ENCODE measurements around the gene ADAMTSL1. TPM values are rescaled to one million over a fixed set of nuclear protein-coding genes. Genes with fewer than 3 reads are reported as not detected.
A peak's percentile ranks its signal among the peaks of the same experiment; 100 is the strongest.

The ADAMTSL1 gene
- total and polyA plus RNA-seq, 2 of the 8 experiments (the other 6 are each of a cell fraction or from before 2014, with no cell fraction given), result 0.84 to 1.1 TPM

DNA sequence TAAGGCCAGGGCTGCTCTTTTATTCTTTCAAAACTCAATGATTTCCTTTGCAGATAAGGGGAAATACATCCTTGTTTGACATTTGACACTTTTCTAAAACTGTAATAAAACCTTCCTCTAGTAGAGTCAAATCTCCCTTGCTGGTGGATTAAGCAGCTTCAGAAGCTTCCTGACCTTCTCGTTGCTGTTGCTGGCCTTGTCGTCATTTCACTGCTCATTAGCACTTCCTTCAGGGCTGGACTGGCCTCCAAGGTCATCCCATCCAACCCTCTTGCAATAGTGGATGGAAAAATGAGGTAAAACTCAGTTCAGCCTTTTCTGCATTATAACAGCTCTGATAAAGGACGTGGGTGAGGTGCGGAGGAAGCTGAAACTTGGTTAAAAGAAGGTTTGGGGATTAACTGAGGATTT lies 1.1 kb upstream of the ADAMTSL1 start:
- H2AK5ac ChIP-seq (ENCODE audit: low read depth, low read length), result no peak overlapping the region
- no peak overlapping the region for H3K14ac ChIP-seq (ENCODE audit: insufficient read length)
- H3K36me3 ChIP-seq (ENCODE audit: control insufficient read depth in 2 of 4, insufficient read depth in 4 of 4, low read length in 3 of 4), result peaks cover 0 to 2% (median 0%) of the 10 kb centered on the region in 4 experiments; a peak in 1 of 8 replicates
- TF ChIP-seq, protein P1, sequence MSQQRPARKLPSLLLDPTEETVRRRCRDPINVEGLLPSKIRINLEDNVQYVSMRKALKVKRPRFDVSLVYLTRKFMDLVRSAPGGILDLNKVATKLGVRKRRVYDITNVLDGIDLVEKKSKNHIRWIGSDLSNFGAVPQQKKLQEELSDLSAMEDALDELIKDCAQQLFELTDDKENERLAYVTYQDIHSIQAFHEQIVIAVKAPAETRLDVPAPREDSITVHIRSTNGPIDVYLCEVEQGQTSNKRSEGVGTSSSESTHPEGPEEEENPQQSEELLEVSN (IDR thresholded peaks at IDR 0.05), result no peak
- TF ChIP-seq BCL11A (IDR thresholded peaks at IDR 0.05; ENCODE audit: low read depth in 2 of 2, low read length in 2 of 2) (no peak), POLR2A (IDR thresholded peaks at IDR 0.05; ENCODE audit: control extremely low read depth in 1 of 2, low read depth in 2 of 2, low read length in 2 of 2) (no peak), FOSL1 (IDR thresholded peaks at IDR 0.05; ENCODE audit: insufficient read depth, low read depth, low read length) (no peak), SIN3A (conservative IDR thresholded peaks at IDR 0.05 in 1 of 2, IDR thresholded peaks at IDR 0.05 in 1 of 2; ENCODE audit: low read depth in 1 of 2, low read length in 2 of 2) (no peak), RBBP5 (IDR thresholded peaks at IDR 0.05; ENCODE audit: borderline replicate concordance, low read depth, low read length) (no peak), SUZ12 (IDR thresholded peaks at IDR 0.05; ENCODE audit: low read length) (no peak)
- no peak overlapping the region for H3K9ac ChIP-seq (replicated peaks in 1 of 4; ENCODE audit: extremely low read depth in 1 of 4, low read depth in 3 of 4, low read length in 3 of 4)
- peak overlapping the region; percentile 49 for H4K91ac ChIP-seq (replicated peaks; ENCODE audit: insufficient read length, low read length)
- ChIA-PET CTCF (ENCODE audit: partially characterized antibody) (interaction anchor here (0.8 to 1.4 kb wide), 2 partner anchors 13 to 35 kb away, joined by 3 read pairs; no protein-coding TSS in a partner anchor), POLR2A (ENCODE audit: partially characterized antibody) (no interaction called here)
- peak overlapping the region; percentile 17; the same call in 1 of the 2 replicates for H2BK20ac ChIP-seq (ENCODE audit: low read length)
- DNase-seq (ENCODE audit: low read depth in 1 of 2, low spot score in 2 of 2) (no peak), FAIRE-seq (no peak)
- H3K4me3 ChIP-seq (ENCODE audit: extremely low read depth in 1 of 4, insufficient read depth in 2 of 4, low read depth in 3 of 4, low read length in 4 of 4), result peak overlapping the region in 1 of 4 experiments; percentile 52; a peak in 3 of 8 replicates
- H3K23me2 ChIP-seq (ENCODE audit: low read depth, low read length), result peaks cover 5% of the 10 kb centered on the region; the same call in 1 of the 2 replicates
- 58% methylated on average over 4 of the region's 4 CpGs; no CpG with 5 or more reads in 1 of the 2 experiments for WGBS, 2 experiments (ENCODE audit: extremely low coverage in 1 of 2, insufficient coverage in 1 of 2, insufficient read length in 1 of 2, insufficient replicate concordance in 2 of 2, low coverage in 1 of 2, low lambda C conversion rate in 2 of 2, missing lambda C conversion rate in 1 of 2)
- no peak overlapping the region; the same call in 1 of the 2 replicates for H2BK5ac ChIP-seq (ENCODE audit: low read depth, low read length)
- no peak overlapping the region for H3K27ac ChIP-seq (ENCODE audit: low read depth, low read length)
- H3K23ac ChIP-seq (ENCODE audit: insufficient read length), result no peak overlapping the region
- no peak overlapping the region for H3K56ac ChIP-seq (replicated peaks; ENCODE audit: insufficient read length, low read depth, low read length)
- H2BK12ac ChIP-seq (ENCODE audit: low read depth, low read length), result no peak overlapping the region
- no peaks in the 10 kb centered on the region for H3K79me2 ChIP-seq (ENCODE audit: control insufficient read depth in 1 of 2, insufficient read depth in 2 of 2, low read length in 2 of 2)
- H2AFZ ChIP-seq (ENCODE audit: low read length), result peak overlapping the region; percentile 85
- peaks cover 3% of the 10 kb centered on the region in 2 experiments; a peak in 1 of 4 replicates for H3K9me3 ChIP-seq (ENCODE audit: insufficient read depth in 2 of 2, low read depth in 1 of 2, low read length in 1 of 2)
- H3K4me1 ChIP-seq (replicated peaks in 1 of 4; ENCODE audit: control insufficient read depth in 3 of 4, insufficient read depth in 4 of 4, low read length in 3 of 4), result peaks cover 5 to 11% (median 7%) of the 10 kb centered on the region in 4 experiments; a peak in 6 of 7 replicates
- peak overlapping the region; percentile 78 for H3K4me2 ChIP-seq (ENCODE audit: insufficient read depth in 1 of 2, low read depth in 2 of 2, low read length in 2 of 2)
- no peaks in the 10 kb centered on the region for H3K79me1 ChIP-seq (ENCODE audit: low read depth, low read length)
- no peak overlapping the region for H4K8ac ChIP-seq (ENCODE audit: extremely low read depth, insufficient read depth, low read length)
- H2BK15ac ChIP-seq (ENCODE audit: low read length), result no peak overlapping the region
- no peaks in the 10 kb centered on the region for H4K20me1 ChIP-seq (replicated peaks in 1 of 2; ENCODE audit: control insufficient read depth in 1 of 2, insufficient read depth in 2 of 2, low read length in 2 of 2)
- H4K5ac ChIP-seq (ENCODE audit: insufficient read length, low read depth, low read length), result no peak overlapping the region
- H3K18ac ChIP-seq (ENCODE audit: extremely low read depth, low read length), result no peak overlapping the region
- no peak overlapping the region for H3K4ac ChIP-seq (replicated peaks; ENCODE audit: insufficient read length, low read depth, low read length)
- H3K27me3 ChIP-seq (replicated peaks in 1 of 4; ENCODE audit: control insufficient read depth in 3 of 4, extremely low read depth in 1 of 4, insufficient read depth in 3 of 4, low read length in 3 of 4), result no peaks in the 10 kb centered on the region
- peak overlapping the region; percentile 24 for H2BK120ac ChIP-seq (replicated peaks; ENCODE audit: low read depth, low read length)

Measured in H1 (cell line).